Tibial nerve (tissue), 4 donors: ENCODE results near the gene NFX1. TPM values are rescaled to one million over a fixed set of nuclear protein-coding genes. Genes with fewer than 3 reads are reported as not detected.
"Not testable (repeated sequence)": the region's sequence is repeated elsewhere in the genome, so short reads cannot be mapped to it uniquely, and the experiment has no call there.

Source experiments
- DNase-seq, 2 donors: peaks; one replicate each; pipeline ENCODE4 v3.0.0-alpha.2; 2019; ENCODE audit warnings: low spot score in 2 of 2
- H3K27ac ChIP-seq, 4 donors: fragments of 200-600 bp; sonication (generic) in 3 of 4; one replicate each; pipeline ENCODE4 v1.5.1; 2017 to 2019; ENCODE audit warnings: mild to moderate bottlenecking in 1 of 4
- H3K27me3 ChIP-seq, 2 donors: fragments of 200-600 bp; sonication (generic) in 1 of 2; one replicate each; pipeline versions ENCODE4 v1.5.1 to v1.6.0; 2017 to 2019
- H3K36me3 ChIP-seq, 3 donors: fragments of 200-600 bp; sonication (generic); one replicate each; pipeline ENCODE4 v1.5.1; 2018 to 2019
- H3K4me1 ChIP-seq, 4 donors: fragments of 200-600 bp; sonication (generic) in 3 of 4; one replicate each; pipeline ENCODE4 v1.5.1; 2017 to 2019
- H3K4me3 ChIP-seq, 4 donors: fragments of 200-600 bp; sonication (generic) in 3 of 4; one replicate each; pipeline ENCODE4 v1.5.1; 2017 to 2019; ENCODE audit warnings: mild to moderate bottlenecking in 1 of 4, moderate library complexity in 1 of 4
- H3K9me3 ChIP-seq, 4 donors: fragments of 200-600 bp; sonication (generic) in 3 of 4; one replicate each; pipeline ENCODE4 v1.5.1; 2017 to 2019
- CTCF ChIP-seq, 5 experiments: fragments of 200-600 bp in 3 of 5; fragments of 450-650 bp in 2 of 5; sonication (generic) in 3 of 5; IDR thresholded peaks; one replicate each; pipeline ENCODE4 v1.5.1; 2016 to 2019; ENCODE audit warnings: antibody characterized with exemption in 5 of 5, mild to moderate bottlenecking in 3 of 5, moderate library complexity in 2 of 5
- EP300 ChIP-seq, 2 donors: sonication (generic); formaldehyde crosslinking; IDR thresholded peaks; one replicate each; pipeline ENCODE4 v1.6.1; 2017; ENCODE audit warnings: antibody characterized with exemption in 2 of 2, mild to moderate bottlenecking in 1 of 2
- POLR2A ChIP-seq, 2 donors: fragments of 450-650 bp; IDR thresholded peaks; one replicate each; pipeline ENCODE4 v1.6.1; 2017; ENCODE audit warnings: antibody characterized with exemption in 2 of 2, mild to moderate bottlenecking in 2 of 2, moderate library complexity in 2 of 2
- WGBS, 2 donors: methylation state at CpG; one replicate each; pipeline ENCODE4 v1.1.5; 2018; 5-methylcytosine and 5-hydroxymethylcytosine counted together
- total RNA-seq, 4 donors: library from RNA; depleted of rRNA; stranded (reverse); fragments of >200 nt; gene quantifications; one replicate each; pipeline ENCODE4 v1.1.0, GENCODE V29; 2016

Gene NFX1
- total RNA-seq, 4 donors from 2014 or later = 35.2 to 45.9 (median 40.5) TPM

- not testable (repeated sequence) for H3K4me1 ChIP-seq, DNase-seq
- 83 to 86% methylated on average over 10 to 14 of the region's 14 CpGs for WGBS, 2 donors
Observed at GRCh38 chr9:33386641-33386996, 96.3 kb downstream of the NFX1 start.

GRCh38 chr9:33386998-33387397 is 96.7 kb downstream of the NFX1 start:
- not testable (repeated sequence) for H3K27ac ChIP-seq, H3K4me1 ChIP-seq, H3K4me3 ChIP-seq, H3K27me3 ChIP-seq, H3K9me3 ChIP-seq, H3K36me3 ChIP-seq, DNase-seq
- 85 to 88% methylated on average over 8 to 9 of the region's 9 CpGs for whole genome bisulfite sequencing, 2 donors

More at GRCh38 chr9:33386641-33386996, 96.3 kb downstream of the NFX1 start:
- not testable (repeated sequence) for H3K27me3 ChIP-seq, H3K27ac ChIP-seq, H3K9me3 ChIP-seq, H3K4me3 ChIP-seq, H3K36me3 ChIP-seq

- DNase-seq = no peak
- Histone ChIP-seq H3K27me3 (no peaks in the 10 kb centered on the region), H3K4me3 (no peak overlapping the region), H3K27ac (no peak overlapping the region), H3K4me1 (peaks cover 0 to 6% (median 0%) of the 10 kb centered on the region in 4 donors), H3K36me3 (no peaks in the 10 kb centered on the region), H3K9me3 (no peaks in the 10 kb centered on the region)
- no peak for TF ChIP-seq EP300 (IDR thresholded peaks at IDR 0.05)
- TF ChIP-seq CTCF (IDR thresholded peaks at IDR 0.05) = no peak
- no peak for TF ChIP-seq POLR2A (IDR thresholded peaks at IDR 0.05)
- WGBS, 2 donors = 69 to 76% methylated on average over 15 of the region's 15 CpGs
Observed at GRCh38 chr9:33388110-33388994, 98.0 kb downstream of the NFX1 start.

GRCh38 chr9:33391111-33391771 is 100.9 kb downstream of the NFX1 start:
- WGBS, 2 donors = 5 to 18% methylated on average over 3 to 8 of the region's 9 CpGs
- not testable (repeated sequence) for H3K4me1 ChIP-seq, H3K9me3 ChIP-seq, H3K4me3 ChIP-seq, H3K27me3 ChIP-seq, H3K36me3 ChIP-seq
- peak overlapping the region; percentile 3 to 73 (median 60) for H3K27ac ChIP-seq
- peak in 1 of 2 donors; percentile 44 for DNase-seq

- H3K4me1 ChIP-seq, H3K27me3 ChIP-seq, H3K36me3 ChIP-seq, H3K9me3 ChIP-seq, DNase-seq, H3K4me3 ChIP-seq: not testable (repeated sequence)
- WGBS, 2 donors = 66 to 78% methylated on average over 7 of the region's 7 CpGs
- H3K27ac ChIP-seq = peak overlapping the region in 1 of 4 donors; percentile 26
Observed at GRCh38 chr9:33392591-33393021, 102.3 kb downstream of the NFX1 start.

GRCh38 chr9:33393581-33393980 is 103.3 kb downstream of the NFX1 start:
- H3K9me3 ChIP-seq = no peaks in the 10 kb centered on the region
- no peak for DNase-seq
- WGBS, 2 donors = 78 to 80% methylated on average over 11 of the region's 11 CpGs
- no peak overlapping the region for H3K27ac ChIP-seq
- no peak for TF ChIP-seq POLR2A (IDR thresholded peaks at IDR 0.05)
- no peak for TF ChIP-seq EP300 (IDR thresholded peaks at IDR 0.05)
- TF ChIP-seq CTCF (IDR thresholded peaks at IDR 0.05) = no peak
- no peaks in the 10 kb centered on the region for H3K36me3 ChIP-seq
- no peak overlapping the region for H3K4me3 ChIP-seq
- H3K4me1 ChIP-seq = peaks cover 0 to 6% (median 0%) of the 10 kb centered on the region in 4 donors
- no peaks in the 10 kb centered on the region for H3K27me3 ChIP-seq

- H3K36me3 ChIP-seq, DNase-seq, H3K9me3 ChIP-seq, H3K4me1 ChIP-seq, H3K27ac ChIP-seq, H3K27me3 ChIP-seq, H3K4me3 ChIP-seq: not testable (repeated sequence)
- WGBS, 2 donors = 79 to 81% methylated on average over 3 of the region's 3 CpGs
Observed at GRCh38 chr9:33393986-33394385, 103.7 kb downstream of the NFX1 start.

- WGBS, 2 donors = 79 to 86% methylated on average over 15 of the region's 15 CpGs
- H3K9me3 ChIP-seq, H3K27me3 ChIP-seq, H3K27ac ChIP-seq, H3K4me1 ChIP-seq, H3K4me3 ChIP-seq, H3K36me3 ChIP-seq, DNase-seq: not testable (repeated sequence)
Observed at GRCh38 chr9:33395159-33395879, 105.0 kb downstream of the NFX1 start.

- WGBS, 2 donors = 63 to 81% methylated on average over 3 of the region's 4 CpGs
- not testable (repeated sequence) for H3K4me3 ChIP-seq, H3K27ac ChIP-seq, H3K27me3 ChIP-seq, H3K9me3 ChIP-seq, H3K4me1 ChIP-seq, H3K36me3 ChIP-seq, DNase-seq
Observed at GRCh38 chr9:33397801-33398200, 107.5 kb downstream of the NFX1 start.

GRCh38 chr9:33399047-33399446 is 108.7 kb downstream of the NFX1 start:
- H3K27ac ChIP-seq, H3K4me3 ChIP-seq, H3K27me3 ChIP-seq, DNase-seq, H3K36me3 ChIP-seq, H3K9me3 ChIP-seq: not testable (repeated sequence)
- H3K4me1 ChIP-seq = peaks cover 0 to 17% (median 0%) of the 10 kb centered on the region in 4 donors
- WGBS, 2 donors = 86 to 93% methylated on average over 4 of the region's 4 CpGs
